WTC11 (cell line): ENCODE results near the gene SLC6A1. TPM values are rescaled to one million over a fixed set of nuclear protein-coding genes. Genes with fewer than 3 reads are reported as not detected.

Source experiments
- ATAC-seq: fragments of 200-7000 bp; cut with Tn5 transposase; 2 replicates; pipeline ENCODE4 v1.10.0; 2021; ENCODE audit warnings: mild to moderate bottlenecking, moderate library complexity
- CTCF ChIA-PET: fragments of 300-600 bp; sonication (Branson Sonifier 250); formaldehyde crosslinking; loops from one replicate; lab custom pipeline; 2021; ENCODE audit warnings: antibody characterized with exemption; lab: Charles Lee
- POLR2A ChIA-PET: fragments of 350-600 bp; sonication (Branson Sonifier 250); formaldehyde crosslinking; loops from one replicate; lab custom pipeline; 2021; ENCODE audit warnings: antibody characterized with exemption; lab: Charles Lee
- DNase-seq: peaks from one replicate; pipeline ENCODE4 v3.0.0; 2021; ENCODE audit warnings: low spot score
- H3K27ac Mint-ChIP-seq: 2 replicates; pipeline ENCODE4 v1.8.0; 2021; ENCODE audit warnings: mixed read lengths
- H3K27me3 Mint-ChIP-seq: 2 replicates; pipeline ENCODE4 v1.8.0; 2021; ENCODE audit warnings: low read depth, mild to moderate bottlenecking, moderate library complexity, mixed read lengths
- H3K36me3 Mint-ChIP-seq: 2 replicates; pipeline ENCODE4 v1.8.0; 2021; ENCODE audit warnings: mixed read lengths
- H3K4me1 Mint-ChIP-seq: 2 replicates; pipeline ENCODE4 v1.8.0; 2022; ENCODE audit warnings: mixed read lengths
- H3K4me3 Mint-ChIP-seq: 2 replicates; pipeline ENCODE4 v1.8.0; 2021; ENCODE audit warnings: mild to moderate bottlenecking, moderate library complexity, mixed read lengths
- H3K9me3 Mint-ChIP-seq: 2 replicates; pipeline ENCODE4 v1.8.0; 2021; ENCODE audit warnings: mixed read lengths
- AR ChIP-seq: fragments of 250-450 bp; sonication (Bioruptor Pico); IDR thresholded peaks from 2 replicates; pipeline ENCODE4 v1.9.0; 2021; ENCODE audit warnings: mild to moderate bottlenecking
- ARID4B ChIP-seq: sonication (generic); formaldehyde crosslinking; IDR thresholded peaks from 2 replicates; pipeline ENCODE4 v1.8.0; 2023; ENCODE audit warnings: missing genetic modification reagents, mild to moderate bottlenecking, borderline replicate concordance
- CDX4 ChIP-seq: fragments of 250-450 bp; sonication (Bioruptor Pico); IDR thresholded peaks from 2 replicates; pipeline ENCODE4 v1.9.0; 2021; ENCODE audit warnings: moderate library complexity, mild to moderate bottlenecking, inconsistent platforms, borderline replicate concordance
- E2F4 ChIP-seq: sonication (generic); formaldehyde crosslinking; IDR thresholded peaks from 2 replicates; pipeline ENCODE4 v1.8.1; 2022; ENCODE audit warnings: low read depth, mild to moderate bottlenecking, moderate library complexity, missing genetic modification reagents, borderline replicate concordance
- ERG ChIP-seq: fragments of 250-450 bp; sonication (Bioruptor Pico); IDR thresholded peaks from 2 replicates; pipeline ENCODE4 v1.8.0; 2021; ENCODE audit warnings: mild to moderate bottlenecking
- FOXJ3 ChIP-seq: sonication (generic); formaldehyde crosslinking; IDR thresholded peaks from 2 replicates; pipeline ENCODE4 v1.9.0; 2021; ENCODE audit warnings: missing genetic modification reagents, mild to moderate bottlenecking, borderline replicate concordance
- FOXP4 ChIP-seq: sonication (generic); formaldehyde crosslinking; IDR thresholded peaks from 2 replicates; pipeline ENCODE4 v1.8.0; 2022; ENCODE audit warnings: mild to moderate bottlenecking, missing genetic modification reagents
- GABPB1 ChIP-seq: sonication (generic); formaldehyde crosslinking; IDR thresholded peaks from 2 replicates; pipeline ENCODE4 v1.8.1; 2023; ENCODE audit warnings: mild to moderate bottlenecking, missing genetic modification reagents
- MYBL2 ChIP-seq: sonication (generic); formaldehyde crosslinking; IDR thresholded peaks from 2 replicates; pipeline ENCODE4 v1.8.1; 2023; ENCODE audit warnings: mild to moderate bottlenecking, moderate library complexity, missing genetic modification reagents
- NR1H2 ChIP-seq: sonication (generic); formaldehyde crosslinking; IDR thresholded peaks from 2 replicates; pipeline ENCODE4 v1.9.0; 2021; ENCODE audit warnings: mild to moderate bottlenecking, moderate library complexity, missing genetic modification reagents
- STAT6 ChIP-seq: sonication (generic); formaldehyde crosslinking; conservative IDR thresholded peaks from 2 replicates; pipeline ENCODE4 v1.8.1; 2023; ENCODE audit warnings: mild to moderate bottlenecking, low read depth, missing genetic modification reagents, moderate library complexity
- TEAD4 ChIP-seq: sonication (generic); formaldehyde crosslinking; IDR thresholded peaks from 2 replicates; pipeline ENCODE4 v1.8.0; 2022; ENCODE audit warnings: mild to moderate bottlenecking, missing genetic modification reagents
- ZNF317 ChIP-seq: sonication (generic); formaldehyde crosslinking; IDR thresholded peaks from 2 replicates; pipeline ENCODE4 v1.8.1; 2023; ENCODE audit warnings: low read depth, mild to moderate bottlenecking, moderate library complexity, missing genetic modification reagents, borderline replicate concordance
- ZNF425 ChIP-seq: fragments of 250-450 bp; sonication (Bioruptor Pico); conservative IDR thresholded peaks from 2 replicates; pipeline ENCODE4 v1.9.0; 2021; ENCODE audit warnings: mild to moderate bottlenecking
- total RNA-seq: library from RNA; stranded (reverse); gene quantifications from 3 replicates; pipeline ENCODE4 v1.2.3, GENCODE V29; 2021

Gene SLC6A1
- total RNA-seq, 1 experiment from 2014 or later = 0.72 TPM

GRCh38 chr3:10962481-10963036, 30.0 kb upstream of the SLC6A1 start (continued):
- TF ChIP-seq ERG (no peak), FOXP4 (no peak), E2F4 (CRISPR knock-in tag) (no peak), TEAD4 (no peak), ZNF317 (CRISPR knock-in tag) (no peak), ZNF425 (CRISPR knock-in tag) (no peak)

- 0 out of 2 replicates have a peak, but pooled peaks cover 3% of the 10 kb centered on the region for H3K9me3 Mint-ChIP-seq
- no peak overlapping the region for H3K27ac Mint-ChIP-seq
- H3K4me3 Mint-ChIP-seq = no peak overlapping the region
- DNase-seq (peak; percentile 67), ATAC-seq (peak; percentile 84)
- ChIA-PET POLR2A (no interaction called here), CTCF (interaction anchor here (1.1 to 2.2 kb wide), 2 partner anchors 14 to 22 kb away, joined by 4 to 8 read pairs; no protein-coding TSS in a partner anchor)
- H3K4me1 Mint-ChIP-seq = peaks cover 18% of the 10 kb centered on the region
- H3K27me3 Mint-ChIP-seq = peaks cover 5% of the 10 kb centered on the region
- no peaks in the 10 kb centered on the region for H3K36me3 Mint-ChIP-seq
- TF ChIP-seq FOXJ3 (CRISPR knock-in tag) (no peak), TEAD4 (0 out of 2 replicates have a peak, but pooled peaks have one; percentile 32), ARID4B (CRISPR knock-in tag) (peak; percentile 74; the same call in 1 of the 2 replicates), CDX4 (CRISPR knock-in tag) (no peak), GABPB1 (CRISPR knock-in tag) (no peak), MYBL2 (CRISPR knock-in tag) (no peak), STAT6 (CRISPR knock-in tag) (no peak), AR (CRISPR knock-in tag) (no peak), NR1H2 (CRISPR knock-in tag) (no peak)
Measured at GRCh38 chr3:10964537-10965167, 27.9 kb upstream of the SLC6A1 start.
